Fibroblast of lung (primary cell): ENCODE data around the gene SPHK2. TPM values are rescaled to one million over a fixed set of nuclear protein-coding genes. Genes with fewer than 3 reads are reported as not detected.
"Not testable (repeated sequence)": the region's sequence is repeated elsewhere in the genome, so short reads cannot be mapped to it uniquely, and the experiment has no call there.

ENCODE experiments used
- DNase-seq, 2 donors: peaks; one replicate each; pipeline versions ENCODE4 v3.0.0 to v3.0.0-alpha.2; 2010; ENCODE audit warnings: low read depth in 2 of 2
- H2AFZ ChIP-seq: 2 replicates; pipeline ENCODE4 v1.5.1; 2012; ENCODE audit warnings: low read length, control low read depth, inconsistent platforms
- H3K27ac ChIP-seq: 2 replicates; pipeline ENCODE4 v1.5.1; 2011; ENCODE audit warnings: low read length, control low read depth; ENCODE audit not compliant: insufficient read depth
- H3K27me3 ChIP-seq: 2 replicates; pipeline ENCODE4 v1.5.1; 2011; ENCODE audit warnings: mild to moderate bottlenecking, low read length; ENCODE audit not compliant: control insufficient read depth, insufficient read depth
- H3K36me3 ChIP-seq: 2 replicates; pipeline ENCODE4 v1.5.1; 2011; ENCODE audit warnings: low read length; ENCODE audit not compliant: control insufficient read depth, insufficient read depth
- H3K4me1 ChIP-seq: 2 replicates; pipeline ENCODE4 v1.5.1; 2011; ENCODE audit warnings: low read length; ENCODE audit not compliant: control insufficient read depth, insufficient read depth; ENCODE audit errors: extremely low read depth
- H3K4me2 ChIP-seq: 2 replicates; pipeline ENCODE4 v1.5.1; 2011; ENCODE audit warnings: low read length, control low read depth; ENCODE audit not compliant: insufficient read depth; ENCODE audit errors: extremely low read depth
- H3K4me3 ChIP-seq, 4 experiments: fragments of 200-600 bp in 1 of 4; sonication (generic) in 1 of 4; replicated peaks in 1 of 4; 2 replicates each; pipeline ENCODE4 v1.5.1; 2011 to 2016; ENCODE audit warnings: low read length in 4 of 4, low read depth in 3 of 4, mild to moderate bottlenecking in 3 of 4, control low read depth in 2 of 4, inconsistent platforms in 1 of 4, mixed read lengths in 1 of 4; ENCODE audit not compliant: insufficient read depth in 1 of 4; ENCODE audit errors: control extremely low read depth in 1 of 4
- H3K79me2 ChIP-seq: 2 replicates; pipeline ENCODE4 v1.5.1; 2012; ENCODE audit warnings: mild to moderate bottlenecking, low read length, inconsistent platforms; ENCODE audit not compliant: control insufficient read depth, insufficient read depth
- H3K9ac ChIP-seq: 2 replicates; pipeline ENCODE4 v1.5.1; 2011; ENCODE audit warnings: mild to moderate bottlenecking, low read length, control low read depth; ENCODE audit not compliant: insufficient read depth
- H3K9me3 ChIP-seq: 2 replicates; pipeline ENCODE4 v1.5.1; 2012; ENCODE audit warnings: low read depth, low read length; ENCODE audit not compliant: control insufficient read depth, insufficient read depth
- H4K20me1 ChIP-seq: 2 replicates; pipeline ENCODE4 v1.5.1; 2011; ENCODE audit warnings: low read length; ENCODE audit not compliant: control insufficient read depth, insufficient read depth; ENCODE audit errors: extremely low read depth
- CTCF ChIP-seq, 2 donors: IDR thresholded peaks in 1 of 2; conservative IDR thresholded peaks in 1 of 2; 1 replicate in 1 of 2; 2 replicates in 1 of 2; pipeline ENCODE4 v1.5.1; 2011 to 2012; ENCODE audit warnings: low read length in 2 of 2, control low read depth in 1 of 2, inconsistent platforms in 1 of 2, low read depth in 1 of 2, mild to moderate bottlenecking in 1 of 2
- EZH2 ChIP-seq: IDR thresholded peaks from 2 replicates; pipeline ENCODE4 v1.5.1; 2012; ENCODE audit warnings: low read length, control low read depth, mild to moderate bottlenecking; ENCODE audit errors: missing control alignments
- polyA plus RNA-seq, 2 donors: library from polyadenylated mRNA; depleted of rRNA in 1 of 2; stranded (reverse) in 1 of 2; unstranded in 1 of 2; fragments of >200 nt; gene quantifications; 2 replicates each; pipeline ENCODE4 v1.2.1, GENCODE V29; 2011 to 2012; ENCODE audit warnings: missing spikeins in 1 of 2
- total RNA-seq: library from RNA; depleted of rRNA; stranded (reverse); fragments of >200 nt; gene quantifications from 2 replicates; pipeline ENCODE4 v1.2.1, GENCODE V29; 2014

SPHK2 gene
- total and polyA plus RNA-seq, 2 donors (not counting 1 experiment from before 2014, with no cell fraction given) = 3.4 to 9.6 TPM

GRCh38 chr19:48654299-48655059 is 35.2 kb downstream of the SPHK2 start:
- peak overlapping the region; percentile 35 for H3K4me2 ChIP-seq
- H3K4me1 ChIP-seq = peaks cover 9% of the 10 kb centered on the region
- no peaks in the 10 kb centered on the region for H4K20me1 ChIP-seq
- no peaks in the 10 kb centered on the region for H3K9me3 ChIP-seq
- no peaks in the 10 kb centered on the region for H3K36me3 ChIP-seq
- TF ChIP-seq EZH2 (no peak), CTCF (conservative IDR thresholded peaks at IDR 0.05 in 1 of 2, IDR thresholded peaks at IDR 0.05 in 1 of 2; ENCODE audit: low read depth in 1 of 2, low read length in 2 of 2) (no peak)
- no peak overlapping the region for H3K27ac ChIP-seq
- peak overlapping the region; percentile 9 for H2AFZ ChIP-seq
- no peaks in the 10 kb centered on the region for H3K79me2 ChIP-seq
- peak; percentile 21 to 33 for DNase-seq
- no peak overlapping the region for H3K4me3 ChIP-seq
- no peaks in the 10 kb centered on the region for H3K27me3 ChIP-seq
- no peak overlapping the region for H3K9ac ChIP-seq

GRCh38 chr19:48656840-48657474 is 37.7 kb downstream of the SPHK2 start:
- Histone ChIP-seq H4K20me1 (no peaks in the 10 kb centered on the region), H3K4me2 (no peak overlapping the region), H3K27me3 (no peaks in the 10 kb centered on the region), H3K9ac (no peak overlapping the region), H3K4me1 (peaks cover 9% of the 10 kb centered on the region), H3K4me3 (no peak overlapping the region), H3K27ac (peak overlapping the region; percentile 22), H3K79me2 (no peaks in the 10 kb centered on the region), H2AFZ (no peak overlapping the region), H3K9me3 (no peaks in the 10 kb centered on the region), H3K36me3 (no peaks in the 10 kb centered on the region)
- DNase-seq = peak; percentile 93
- no peak for TF ChIP-seq EZH2
- no peak for TF ChIP-seq CTCF (conservative IDR thresholded peaks at IDR 0.05 in 1 of 2, IDR thresholded peaks at IDR 0.05 in 1 of 2; ENCODE audit: low read depth in 1 of 2, low read length in 2 of 2)

- not testable (repeated sequence) for H3K79me2 ChIP-seq, H3K9ac ChIP-seq, H3K27ac ChIP-seq, DNase-seq, H3K4me2 ChIP-seq, H3K4me3 ChIP-seq, H2AFZ ChIP-seq, H3K27me3 ChIP-seq, H3K36me3 ChIP-seq, H3K4me1 ChIP-seq, H3K9me3 ChIP-seq, H4K20me1 ChIP-seq
These were observed 38.5 kb downstream of the SPHK2 start for GRCh38 chr19:48657828-48658227.
